Fibroblast of skin of left biceps (primary cell): ENCODE measurements around the gene DIP2B.
"Not testable (repeated sequence)": the region's sequence is repeated elsewhere in the genome, so short reads cannot be mapped to it uniquely, and the experiment has no call there.

ENCODE experiments used
- DNase-seq, 2 experiments: peaks; one replicate each; pipeline ENCODE4 v3.0.0-alpha.2; 2013; ENCODE audit warnings: low read depth in 2 of 2

DIP2B gene

GRCh38 chr12:50549885-50550284 lies 45.1 kb downstream of the DIP2B start:
- DNase-seq: no peak

- DNase-seq: no peak
Measured at GRCh38 chr12:50550530-50551223, 45.9 kb downstream of the DIP2B start.

GRCh38 chr12:50551866-50552265 lies 47.1 kb downstream of the DIP2B start:
- DNase-seq: no peak

DNA sequence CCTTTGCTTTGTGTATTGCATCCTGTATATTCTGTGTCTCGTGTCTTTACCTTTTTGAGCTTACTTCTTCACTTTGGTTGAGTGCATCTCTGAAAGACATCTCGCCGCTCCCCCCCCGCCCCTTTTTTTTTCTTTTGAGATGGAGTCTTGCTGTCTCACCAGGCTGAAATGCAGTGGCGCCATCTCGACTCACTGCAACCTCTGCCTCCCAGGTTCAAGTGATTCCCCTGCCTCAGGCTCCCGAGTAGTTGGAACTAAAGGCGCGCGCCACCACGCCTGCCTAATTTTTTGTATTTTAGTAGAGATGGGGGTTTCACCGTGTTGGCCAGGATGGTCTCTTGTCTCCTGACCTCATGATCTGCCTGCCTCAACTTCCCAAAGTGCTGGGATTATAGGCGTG lies 49.9 kb downstream of the DIP2B start:
- DNase-seq: no peak

GRCh38 chr12:50555471-50555885 lies 50.7 kb downstream of the DIP2B start:
- no peak for DNase-seq

DNA sequence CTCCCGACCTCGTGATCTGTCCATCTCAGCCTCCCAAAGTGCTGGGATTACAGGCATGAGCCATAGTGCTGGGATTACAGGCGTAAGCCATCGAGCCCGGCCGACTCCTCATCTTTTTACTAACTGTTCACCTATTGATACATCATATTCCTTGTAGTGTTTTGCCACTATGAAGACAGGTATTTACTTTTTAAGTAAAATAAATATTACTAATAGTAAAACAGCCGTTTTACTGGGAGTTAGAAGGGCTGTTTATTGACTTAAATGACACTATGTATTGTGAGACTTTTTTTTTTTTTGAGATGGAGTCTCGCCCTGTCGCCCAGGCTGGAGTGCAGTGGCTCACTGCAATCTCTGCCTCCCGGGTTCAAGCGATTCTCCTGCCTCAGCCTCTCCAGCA lies 51.5 kb downstream of the DIP2B start:
- DNase-seq: no peak

DNA sequence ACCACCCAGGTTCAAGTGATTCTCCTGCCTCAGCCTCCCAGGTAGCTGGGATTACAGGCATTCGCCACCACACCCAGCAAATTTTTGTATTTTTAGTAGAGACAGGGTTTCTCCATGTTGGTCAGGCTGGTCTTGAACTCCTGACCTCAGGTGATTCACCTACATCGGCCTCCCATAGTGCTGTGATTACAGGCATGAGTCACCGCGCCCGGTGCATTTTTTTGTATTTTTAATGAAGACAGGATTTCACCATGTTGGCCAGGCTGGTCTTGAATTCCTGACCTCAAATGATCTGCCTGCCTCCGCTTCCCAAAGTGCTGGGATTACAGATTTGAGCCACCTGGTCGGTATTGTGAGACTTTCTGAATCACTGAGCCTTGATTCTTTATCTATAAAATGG lies 52.0 kb downstream of the DIP2B start:
- DNase-seq: not testable (repeated sequence)

DNA sequence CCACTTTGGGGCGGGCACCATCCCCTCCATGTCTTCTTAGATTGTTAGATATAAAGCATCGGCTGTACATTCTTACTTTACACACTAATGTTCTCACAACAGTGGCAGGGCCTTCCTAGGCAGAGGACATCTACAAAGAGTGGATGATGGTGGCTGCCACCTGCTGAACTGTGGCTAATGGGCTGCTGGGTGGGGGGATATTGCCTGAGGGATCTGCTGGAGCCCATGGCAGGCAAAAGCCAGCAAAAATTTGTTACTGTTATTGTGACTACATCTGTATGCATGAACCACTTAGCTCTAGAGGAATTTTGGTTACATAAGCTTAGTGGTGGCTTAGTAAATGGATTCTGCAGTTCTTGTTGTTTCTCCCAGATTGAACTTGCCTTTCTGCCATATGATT lies 52.6 kb downstream of the DIP2B start:
- DNase-seq: no peak

GRCh38 chr12:50558970-50559369 lies 54.2 kb downstream of the DIP2B start:
- DNase-seq: no peak

DNA sequence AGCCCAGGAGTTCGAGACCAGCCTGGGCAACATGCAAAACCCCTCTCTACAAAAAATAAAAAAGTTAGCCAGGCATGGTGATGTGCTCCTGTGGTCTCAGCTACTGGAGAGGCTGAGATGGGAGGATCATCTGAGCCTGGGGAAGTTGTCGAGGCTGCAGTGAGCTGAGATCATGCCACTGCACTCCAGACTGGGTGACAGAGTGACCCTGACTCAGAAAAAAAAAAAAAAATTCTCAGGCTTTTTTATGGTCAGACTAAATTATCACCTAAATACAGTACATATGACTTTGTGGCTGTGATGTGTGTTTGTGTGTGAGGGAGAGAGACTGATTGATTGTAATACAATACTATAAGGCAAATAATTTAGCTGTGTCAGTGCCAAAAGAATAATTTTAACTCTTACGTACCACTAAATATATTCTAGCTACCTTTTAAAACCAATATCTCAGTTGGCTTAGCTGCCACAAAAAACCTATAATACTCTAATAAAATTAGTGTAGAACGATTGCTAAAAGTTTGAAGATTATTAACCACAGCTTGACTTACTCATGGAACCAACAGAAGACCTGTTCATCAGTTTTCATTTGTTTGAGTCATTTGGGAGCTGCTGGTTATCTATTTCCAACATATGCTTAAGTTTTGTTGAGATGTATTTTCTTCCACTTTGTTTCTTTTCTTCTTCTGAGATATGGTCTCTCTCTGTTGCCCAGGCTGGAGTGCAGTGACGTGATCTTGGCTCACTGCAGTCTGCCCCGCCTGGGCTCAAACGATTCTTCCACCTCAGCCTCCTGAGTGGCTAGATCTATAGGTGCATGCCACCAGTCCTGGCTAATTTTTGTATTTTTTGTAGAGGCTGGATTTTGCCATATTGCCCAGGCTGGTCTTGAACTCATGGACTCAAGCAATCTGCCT lies 58.0 kb downstream of the DIP2B start:
- no peak for DNase-seq

DNA sequence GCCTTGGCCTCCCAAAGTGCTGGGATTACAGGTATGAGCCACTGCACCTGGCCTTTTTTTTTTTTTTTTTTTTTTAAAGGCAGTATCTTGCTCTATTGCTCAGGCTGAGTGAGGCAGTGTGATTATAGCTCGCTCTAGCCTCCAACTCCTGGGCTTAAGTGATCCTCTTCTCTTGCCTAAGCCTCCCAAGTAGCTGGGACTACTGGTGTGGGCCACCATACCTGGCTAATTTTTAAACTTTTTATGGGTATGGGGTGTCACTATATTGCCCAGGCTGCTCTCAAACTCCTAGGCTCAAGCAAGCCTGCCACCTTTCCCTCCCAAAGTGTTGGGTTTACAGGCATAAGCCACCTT lies 58.6 kb downstream of the DIP2B start:
- no peak for DNase-seq

DNA sequence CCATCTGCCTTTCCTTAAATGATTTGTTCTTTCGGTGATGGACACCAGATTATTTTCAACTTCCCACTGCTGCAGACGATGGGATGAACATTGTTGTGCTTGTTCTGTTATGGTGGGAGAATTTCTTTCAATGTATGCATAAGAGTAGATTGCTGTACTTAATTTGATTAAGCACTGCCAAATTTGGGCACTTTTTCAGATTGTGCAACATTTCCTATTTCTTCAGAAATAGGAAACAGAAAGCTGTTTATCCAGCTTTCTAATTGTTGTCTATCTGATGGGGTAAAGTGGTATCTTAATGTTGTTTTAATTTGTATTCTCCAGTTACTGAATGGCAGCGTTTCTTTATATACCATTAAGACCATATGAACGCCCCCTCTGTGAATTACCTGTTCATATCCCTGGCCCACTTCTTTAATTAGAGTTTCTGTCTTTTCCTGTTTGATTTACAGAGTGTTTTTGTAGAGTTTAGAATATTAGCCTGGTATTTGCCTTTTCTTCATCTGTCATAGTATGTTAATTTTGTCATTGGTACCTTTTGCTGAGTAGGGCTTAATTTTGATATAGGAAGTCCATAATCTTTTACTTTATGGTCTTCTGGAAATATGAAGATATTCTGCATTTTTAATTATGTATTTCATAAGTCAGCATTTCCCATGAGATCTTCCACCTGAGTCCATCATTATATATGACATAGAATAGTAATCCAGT lies 59.6 kb downstream of the DIP2B start:
- DNase-seq: no peak

DNA sequence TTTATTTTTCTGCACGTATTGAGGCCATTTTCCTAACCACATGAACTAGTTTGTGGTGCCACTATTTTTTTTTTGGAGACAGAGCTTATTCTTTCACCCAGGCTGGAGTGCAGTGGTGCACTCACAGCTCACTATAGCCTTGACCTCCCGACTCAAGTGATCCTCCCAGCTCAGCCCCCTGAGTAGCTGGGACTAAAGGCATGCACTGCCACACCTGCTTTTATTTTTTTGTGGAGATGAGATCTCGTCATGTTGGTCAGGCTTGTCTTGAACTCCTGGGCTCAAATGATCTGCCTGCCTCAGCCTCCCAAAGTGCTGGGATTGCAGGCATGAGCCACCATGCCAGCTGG lies 60.1 kb downstream of the DIP2B start:
- no peak for DNase-seq

DNA sequence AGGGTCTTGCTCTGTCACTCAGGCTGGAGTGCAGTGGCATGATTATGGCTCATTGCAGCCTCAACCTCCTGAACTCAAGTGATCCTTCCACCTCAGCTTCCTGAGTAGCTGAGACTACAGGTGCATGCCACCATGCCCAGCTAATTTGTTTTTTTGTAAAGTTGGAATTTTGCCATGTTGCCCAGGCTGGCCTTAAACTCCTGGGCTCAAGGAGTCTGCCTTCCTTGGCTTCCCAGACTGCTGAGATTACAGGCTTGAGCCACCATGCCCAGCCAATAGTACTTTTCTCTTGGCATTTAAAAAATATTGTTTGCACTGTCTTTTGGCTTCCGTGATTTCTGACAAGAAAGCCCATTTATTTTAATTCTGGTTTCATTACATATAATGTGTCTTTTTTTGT lies 61.3 kb downstream of the DIP2B start:
- DNase-seq: no peak

GRCh38 chr12:50567926-50568325 lies 63.1 kb downstream of the DIP2B start:
- no peak for DNase-seq

- DNase-seq: no peak
Measured at GRCh38 chr12:50568338-50569091, 63.7 kb downstream of the DIP2B start.

- DNase-seq: no peak
Measured at GRCh38 chr12:50569321-50569720, 64.5 kb downstream of the DIP2B start.

DNA sequence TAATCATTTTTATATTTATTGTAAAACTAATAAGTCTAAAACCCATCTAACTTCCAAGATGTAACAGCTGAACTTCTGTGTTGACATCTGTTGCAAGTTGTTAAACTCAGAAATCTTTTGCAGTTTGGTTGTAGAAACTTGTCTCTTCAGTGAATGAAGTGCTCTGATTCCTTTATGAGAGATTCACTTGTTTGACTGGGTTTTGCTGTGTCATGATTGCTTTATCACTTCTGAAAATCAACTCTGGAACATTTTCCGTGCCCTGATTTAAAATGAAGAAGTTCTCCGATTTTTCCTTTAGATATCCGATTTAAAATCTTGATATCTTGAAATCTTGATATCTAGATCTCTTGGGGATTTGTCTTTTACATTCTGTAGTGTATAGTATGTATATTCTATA lies 65.1 kb downstream of the DIP2B start:
- no peak for DNase-seq

- no peak for DNase-seq
Measured at GRCh38 chr12:50571786-50572185, 67.0 kb downstream of the DIP2B start.

DNA sequence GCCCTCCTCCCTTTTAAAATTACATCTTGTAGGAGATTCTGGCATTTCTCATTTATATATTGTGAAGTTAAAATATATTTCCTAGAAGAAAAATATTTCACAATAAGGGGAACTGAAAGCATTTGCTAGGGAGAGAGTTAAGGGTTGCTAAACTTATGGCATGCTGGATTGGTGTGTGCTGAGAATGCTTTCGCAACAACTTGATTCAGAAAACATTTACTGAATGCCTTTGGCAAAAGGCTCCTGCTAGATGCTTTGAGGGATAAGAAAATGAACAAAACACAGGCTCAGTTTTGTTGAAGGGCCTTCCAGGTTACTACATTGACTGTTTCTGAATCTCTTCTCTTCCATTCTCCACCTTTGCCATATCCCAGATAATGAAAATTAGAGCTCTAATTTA lies 67.5 kb downstream of the DIP2B start:
- peak; percentile 74 to 78 for DNase-seq

GRCh38 chr12:50572760-50573159 lies 68.0 kb downstream of the DIP2B start:
- no peak for DNase-seq

DNA sequence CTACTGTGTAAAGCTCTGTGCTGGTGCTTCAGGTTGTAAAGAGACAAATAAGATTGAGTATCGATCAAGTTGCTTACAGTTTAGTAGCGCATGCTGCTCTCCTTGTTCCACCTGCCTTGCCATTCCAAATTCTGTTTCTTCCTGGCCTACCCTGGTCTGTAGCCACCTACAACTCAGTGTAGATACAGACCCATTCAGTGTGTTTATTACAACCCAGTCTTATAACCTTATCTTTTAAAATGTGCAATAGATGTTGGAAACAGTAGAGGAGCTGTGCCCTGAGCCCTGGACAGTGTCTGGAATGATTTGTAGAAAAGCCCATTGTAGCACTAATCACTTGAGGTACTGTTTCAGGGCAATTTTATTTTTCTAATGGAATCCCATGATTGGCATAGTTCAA lies 68.5 kb downstream of the DIP2B start:
- DNase-seq: no peak
